HPDE6-E6E7 (cell line): ENCODE data around the gene THAP9.
"Not testable (repeated sequence)": the region's sequence is repeated elsewhere in the genome, so short reads cannot be mapped to it uniquely, and the experiment has no call there.

Experiments used
- DNase-seq: peaks from one replicate; pipeline ENCODE4 v3.0.0; 2011; ENCODE audit warnings: missing footprints; ENCODE audit errors: extremely low spot score

The THAP9 gene

DNA sequence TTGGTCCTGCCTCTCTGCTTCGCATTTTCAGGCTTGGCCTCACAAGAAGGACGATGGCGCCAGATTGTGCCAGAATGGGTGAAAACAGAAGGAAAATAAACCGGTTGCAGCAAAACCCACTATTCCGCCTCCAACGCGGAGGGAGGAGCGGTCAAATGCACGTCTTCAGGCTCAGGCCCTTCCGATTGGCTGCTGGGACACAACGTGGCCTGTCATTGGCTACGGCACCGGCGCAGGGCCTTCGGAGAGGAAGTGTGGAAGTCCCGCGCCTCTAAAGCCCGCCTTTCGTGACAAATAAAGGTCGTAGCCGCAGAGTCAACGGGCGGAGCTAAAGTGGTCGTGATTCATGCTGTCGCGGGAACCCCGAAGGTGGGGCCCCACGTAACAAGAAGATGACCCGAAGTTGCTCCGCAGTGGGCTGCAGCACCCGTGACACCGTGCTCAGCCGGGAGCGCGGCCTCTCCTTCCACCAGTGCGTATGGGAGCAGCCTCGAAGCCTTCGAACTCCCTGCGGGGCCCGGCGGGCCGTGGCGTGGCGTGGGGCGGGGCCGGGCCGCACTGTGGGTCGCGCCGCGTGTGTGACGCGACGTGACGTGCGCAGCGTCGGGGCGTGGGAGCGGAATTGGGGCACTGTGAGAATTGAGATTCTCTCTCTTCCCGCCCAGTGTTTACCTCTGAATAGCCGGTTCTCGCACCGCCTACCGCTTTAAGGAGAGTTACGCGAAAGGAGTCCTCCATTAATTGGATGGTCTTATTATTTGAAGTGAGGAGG is at the start of gene THAP9:
Gene THAP9 (plus strand): TSS at position 325 of the 772 bp plus-strand sequence. CDS start 68 bp downstream, at position 393.
- peak; percentile 88 for DNase-seq

DNA sequence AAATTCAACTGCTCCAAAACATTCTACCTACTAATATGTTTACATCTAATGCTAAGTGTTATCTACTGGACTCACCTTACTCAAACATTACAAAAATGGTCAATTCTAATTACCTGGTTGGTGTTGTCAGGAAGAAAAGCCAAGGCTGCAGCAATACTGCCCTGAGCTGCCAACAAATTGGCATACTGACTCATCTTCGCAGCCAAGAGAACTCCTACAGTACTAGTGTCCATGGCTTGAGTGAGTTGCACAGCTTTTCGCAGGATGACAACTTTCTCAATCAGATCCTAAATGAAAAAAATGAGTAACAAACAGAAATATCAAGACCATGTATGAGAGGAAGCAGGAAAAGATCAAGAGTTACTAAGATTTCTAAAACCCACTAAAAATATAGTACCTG is 49.2 kb upstream of the THAP9 start:
- no peak for DNase-seq

- DNase-seq: peak; percentile 4
These were observed 48.4 kb upstream of the THAP9 start for GRCh38 chr4:82851885-82852750.

- no peak for DNase-seq
These were observed 47.7 kb upstream of the THAP9 start for GRCh38 chr4:82852751-82853285.

DNA sequence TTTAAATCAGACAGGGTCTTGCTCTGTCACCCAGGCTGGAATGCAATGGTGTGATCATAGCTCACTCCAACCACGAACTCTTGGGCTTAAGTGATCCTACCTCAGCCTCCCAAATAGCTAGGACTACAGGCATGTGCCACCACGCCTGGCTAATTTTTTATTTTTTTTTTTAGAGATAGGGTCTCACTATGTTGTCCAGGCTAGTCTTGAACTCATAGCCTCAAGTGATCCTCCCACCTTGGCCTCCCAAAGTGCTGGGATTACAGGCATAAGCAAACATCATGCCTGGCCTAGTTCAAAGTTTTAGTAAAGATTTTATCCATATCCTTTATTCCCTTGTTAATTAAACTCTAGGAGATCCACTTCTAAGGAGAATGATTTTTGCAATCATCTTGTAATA is 40.0 kb upstream of the THAP9 start:
- DNase-seq: not testable (repeated sequence)

DNA sequence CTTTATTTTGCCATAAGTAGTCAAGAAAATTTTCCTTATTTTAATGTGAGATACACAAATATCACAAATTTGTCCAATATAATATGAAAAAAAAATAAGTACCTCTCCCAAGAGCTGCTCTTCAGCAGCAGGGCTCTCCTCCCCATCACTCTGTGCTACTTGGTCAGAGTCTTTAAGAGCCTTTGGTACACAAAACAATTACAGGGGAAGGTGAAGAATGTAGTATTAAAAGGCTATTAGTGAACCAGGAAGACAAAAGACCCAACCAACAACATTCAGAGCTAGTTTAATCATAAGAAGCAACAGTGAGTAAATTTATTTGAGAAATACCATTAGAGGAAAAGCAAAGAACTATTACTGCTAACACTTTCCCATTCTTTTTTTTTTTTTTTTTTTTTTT is 39.0 kb upstream of the THAP9 start:
- no peak for DNase-seq

GRCh38 chr4:82864336-82864979 is 36.1 kb upstream of the THAP9 start:
- DNase-seq: no peak

DNA sequence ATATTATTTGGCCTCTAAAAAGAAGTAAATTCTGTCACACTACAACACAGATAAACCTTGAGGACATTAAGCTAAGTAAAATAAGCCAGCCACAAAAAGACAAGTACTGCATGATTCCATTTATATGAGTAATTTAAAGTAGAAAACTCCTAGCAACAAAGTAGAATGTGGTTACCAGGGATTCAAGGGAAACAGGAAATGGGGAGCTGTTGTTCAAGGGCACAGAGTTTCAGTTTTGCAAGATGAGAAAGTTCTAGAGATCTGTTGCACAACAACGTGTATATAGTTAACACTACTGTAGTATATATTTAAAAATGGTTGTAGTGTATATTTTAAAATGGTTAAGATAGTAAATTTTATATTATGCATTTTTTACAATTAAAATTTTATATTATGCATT is 34.9 kb upstream of the THAP9 start:
- peak; percentile 48 for DNase-seq

DNA sequence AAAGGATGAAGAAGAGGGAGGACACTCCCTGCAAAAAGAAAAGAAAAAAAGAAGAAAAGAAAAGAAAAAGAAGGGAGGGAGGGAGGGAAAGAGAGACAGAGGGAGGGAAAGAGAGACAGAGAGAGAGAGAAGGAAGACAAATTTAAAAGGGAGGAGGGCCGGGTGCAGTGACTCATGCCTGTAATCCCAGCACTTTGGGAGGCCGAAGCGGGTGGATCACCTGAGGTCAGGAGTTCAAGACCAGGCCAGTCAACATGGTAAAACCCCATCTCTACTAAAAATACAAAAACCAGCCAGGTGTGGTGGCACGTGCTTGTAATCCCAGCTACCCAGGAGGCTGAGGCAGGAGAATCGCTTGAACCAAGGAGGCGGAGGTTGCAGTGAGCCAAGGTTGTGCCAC is 34.5 kb upstream of the THAP9 start:
- DNase-seq: not testable (repeated sequence)

GRCh38 chr4:82866706-82867385 is 33.7 kb upstream of the THAP9 start:
- no peak for DNase-seq

GRCh38 chr4:82868572-82868971 is 32.0 kb upstream of the THAP9 start:
- DNase-seq: no peak

GRCh38 chr4:82885410-82885809 is 15.1 kb upstream of the THAP9 start:
- DNase-seq: no peak

DNA sequence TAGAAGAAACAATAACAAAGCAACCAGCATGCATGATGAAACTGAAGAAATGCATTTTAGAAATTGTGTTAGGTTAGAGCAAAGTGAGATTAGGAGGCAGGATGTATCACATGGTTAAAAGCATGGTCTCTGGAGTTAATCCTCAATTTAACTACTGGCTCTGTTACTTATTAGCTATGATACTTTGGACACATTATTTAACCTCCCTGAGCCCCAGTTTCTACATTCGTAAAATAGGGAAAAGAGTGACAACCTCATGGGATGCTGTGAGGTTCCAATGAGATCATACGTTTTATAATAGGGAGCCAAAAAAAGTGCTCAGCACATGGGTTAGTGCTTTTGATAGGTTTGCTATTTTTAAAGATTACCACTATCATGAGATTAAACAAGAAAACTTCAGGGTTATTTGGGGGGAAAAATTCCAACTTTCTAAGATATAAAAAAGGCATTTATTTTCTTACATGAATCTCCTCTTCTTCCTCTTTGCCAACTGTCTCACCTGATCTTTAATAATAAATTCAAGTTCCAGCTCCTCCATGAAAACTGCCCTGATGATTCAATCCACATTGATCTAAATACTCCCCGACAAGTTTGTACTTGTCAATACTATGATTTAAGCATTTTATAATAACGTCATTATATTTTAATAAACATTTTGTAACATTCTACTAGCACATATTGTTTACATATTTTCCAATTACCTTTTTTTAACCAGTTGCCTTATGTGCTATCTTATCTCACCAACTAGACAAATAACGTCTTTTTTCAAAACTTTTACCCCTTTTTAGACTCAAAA is 14.2 kb upstream of the THAP9 start:
- DNase-seq: no peak

- DNase-seq: no peak
These were observed 11.2 kb upstream of the THAP9 start for GRCh38 chr4:82889287-82889686.

GRCh38 chr4:82890528-82890900 is 10.0 kb upstream of the THAP9 start:
- no peak for DNase-seq

DNA sequence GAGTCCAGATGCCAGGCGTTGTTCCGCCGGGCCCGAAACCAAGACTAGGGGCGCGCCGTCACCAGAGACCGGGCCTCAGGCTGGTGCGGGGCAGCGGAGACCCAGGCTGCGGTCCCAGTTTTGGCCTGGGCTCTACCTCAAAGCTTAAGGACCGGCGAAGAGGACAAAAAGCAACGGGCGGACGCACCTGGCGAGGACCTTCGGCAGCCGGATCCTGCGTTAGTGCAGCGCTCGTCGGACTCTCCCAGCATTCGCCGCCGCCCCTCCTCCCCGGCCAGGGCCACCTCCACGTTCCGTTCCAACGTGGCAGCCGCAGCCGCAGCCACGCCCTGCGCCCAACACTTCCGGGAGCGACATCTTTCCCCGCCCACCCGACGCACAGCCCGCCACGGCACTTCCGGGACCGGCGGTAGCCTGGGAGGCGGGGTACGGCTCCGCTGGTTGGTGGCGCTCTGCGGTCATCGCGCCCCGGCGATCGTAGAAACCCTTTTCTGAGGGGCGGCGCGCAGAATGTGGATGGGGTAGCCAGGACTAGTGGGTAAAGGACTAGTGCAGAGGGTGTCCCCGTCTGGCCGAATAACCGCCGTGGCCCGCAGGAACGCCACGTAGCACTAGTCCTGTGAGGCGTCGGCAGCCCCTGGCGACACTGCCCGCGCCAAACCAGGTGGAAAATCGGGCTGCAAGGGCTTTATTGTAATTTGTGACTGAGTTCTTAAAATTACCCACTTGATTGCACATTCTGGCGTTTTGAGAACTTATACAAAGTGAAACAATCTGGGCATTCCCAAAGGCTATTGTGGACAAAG is 9.4 kb upstream of the THAP9 start, which contains the start of gene SEC31A:
Gene SEC31A (minus strand): TSS at position 253 of the 806 bp plus-strand sequence. CDS start 9,217 bp downstream, outside the sequence.
- DNase-seq: peak; percentile 64

- DNase-seq: no peak
These were observed 8.6 kb upstream of the THAP9 start for GRCh38 chr4:82891707-82892466.

DNA sequence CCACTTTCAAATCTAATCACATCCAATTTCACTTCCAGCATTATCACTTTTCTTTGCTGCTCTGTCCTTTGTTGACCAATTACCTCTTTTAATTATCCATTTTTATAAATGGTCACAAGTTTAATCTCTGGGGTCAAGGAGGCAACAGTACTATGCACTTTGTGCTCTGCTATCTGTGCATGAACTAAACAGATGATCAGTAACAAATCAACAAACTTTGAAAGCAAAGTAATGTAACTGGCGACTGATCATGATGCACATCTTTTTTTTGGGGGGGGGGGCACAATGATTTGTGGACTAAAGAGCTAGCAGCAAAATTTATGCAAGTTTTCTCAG is 8.1 kb upstream of the THAP9 start:
- no peak for DNase-seq

GRCh38 chr4:82893942-82894341 is 6.6 kb upstream of the THAP9 start:
- no peak for DNase-seq
